HG02623 (cell line): ENCODE measurements around the gene CREB3L4.
"Not testable (repeated sequence)": the region's sequence is repeated elsewhere in the genome, so short reads cannot be mapped to it uniquely, and the experiment has no call there.

Experiments used
- ATAC-seq: cut with Tn5 transposase; IDR thresholded peaks from one replicate; pipeline ENCODE4 v1.9.1; 2021; ENCODE audit warnings: moderate library complexity; ENCODE audit not compliant: unreplicated experiment

CREB3L4 gene

GRCh38 chr1:153984123-153984894, 16.6 kb downstream of the CREB3L4 start:
- no peak for ATAC-seq

GRCh38 chr1:153985341-153985912, 17.7 kb downstream of the CREB3L4 start:
- no peak for ATAC-seq

- no peak for ATAC-seq
These were observed 18.4 kb downstream of the CREB3L4 start, which contains the start of gene RAB13 for GRCh38 chr1:153985941-153986761. RAB13 (minus strand) TSS chr1:153986339; CDS start chr1:153986236, 103 bp downstream.

GRCh38 chr1:153987621-153988020, 19.9 kb downstream of the CREB3L4 start:
- ATAC-seq = no peak

- peak; percentile 72 for ATAC-seq
These were observed 22.9 kb downstream of the CREB3L4 start, which contains the start of gene RPS27 for GRCh38 chr1:153990468-153991150. RPS27 (plus strand) TSS chr1:153990762; CDS start chr1:153990797, 35 bp downstream.

GRCh38 chr1:153991151-153991630, 23.5 kb downstream of the CREB3L4 start:
- ATAC-seq = no peak

GRCh38 chr1:153991806-153992205, 24.1 kb downstream of the CREB3L4 start:
- ATAC-seq = no peak

- no peak for ATAC-seq
These were observed 27.5 kb downstream of the CREB3L4 start for GRCh38 chr1:153995202-153995601.

- ATAC-seq = no peak
These were observed 27.9 kb downstream of the CREB3L4 start for GRCh38 chr1:153995640-153996039.

- ATAC-seq = not testable (repeated sequence)
These were observed 29.2 kb downstream of the CREB3L4 start for GRCh38 chr1:153996882-153997281.

- no peak for ATAC-seq
These were observed 32.7 kb downstream of the CREB3L4 start for GRCh38 chr1:154000420-154000819.

GRCh38 chr1:154006136-154006535, 38.4 kb downstream of the CREB3L4 start:
- ATAC-seq = no peak

GRCh38 chr1:154012129-154012528, 44.4 kb downstream of the CREB3L4 start:
- no peak for ATAC-seq

- not testable (repeated sequence) for ATAC-seq
These were observed 44.8 kb downstream of the CREB3L4 start for GRCh38 chr1:154012543-154012942.

- ATAC-seq = no peak
These were observed 46.6 kb downstream of the CREB3L4 start for GRCh38 chr1:154014154-154014907.

- no peak for ATAC-seq
These were observed 51.6 kb downstream of the CREB3L4 start for GRCh38 chr1:154019269-154019668.

GRCh38 chr1:154019940-154020339, 52.2 kb downstream of the CREB3L4 start:
- no peak for ATAC-seq
